EH (cell line): ENCODE measurements around the gene LTBR.
A peak's percentile ranks its signal among the peaks of the same experiment; 100 is the strongest.
"Not testable (repeated sequence)": the region's sequence is repeated elsewhere in the genome, so short reads cannot be mapped to it uniquely, and the experiment has no call there.

Experiments used
- DNase-seq: peaks from one replicate; pipeline ENCODE4 v3.0.0-alpha.2; 2015; ENCODE audit warnings: low read depth

LTBR gene

GRCh38 chr12:6425590-6426531 lies 41.9 kb downstream of the LTBR start:
- DNase-seq = no peak

- DNase-seq = no peak
Measured at GRCh38 chr12:6426882-6427671, 43.1 kb downstream of the LTBR start.

DNA sequence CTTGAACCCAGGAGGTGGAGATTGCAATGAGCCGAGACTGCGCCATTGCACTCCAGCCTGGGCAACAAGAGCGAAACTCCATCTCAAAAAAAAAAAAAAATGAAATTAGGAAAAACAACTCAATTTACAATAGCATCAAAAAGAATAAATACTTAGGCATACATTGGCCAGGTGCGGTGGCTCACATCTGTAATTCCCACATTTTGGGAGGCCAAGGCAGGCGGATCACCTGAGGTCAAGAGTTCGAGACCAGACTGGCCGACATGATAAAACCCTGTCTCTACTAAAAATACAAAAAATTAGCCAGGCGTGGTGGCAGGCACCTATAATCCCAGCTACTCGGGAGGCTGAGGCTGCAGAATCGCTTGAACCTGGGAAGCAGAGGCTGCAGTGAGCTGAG lies 43.8 kb downstream of the LTBR start:
- DNase-seq = not testable (repeated sequence)

DNA sequence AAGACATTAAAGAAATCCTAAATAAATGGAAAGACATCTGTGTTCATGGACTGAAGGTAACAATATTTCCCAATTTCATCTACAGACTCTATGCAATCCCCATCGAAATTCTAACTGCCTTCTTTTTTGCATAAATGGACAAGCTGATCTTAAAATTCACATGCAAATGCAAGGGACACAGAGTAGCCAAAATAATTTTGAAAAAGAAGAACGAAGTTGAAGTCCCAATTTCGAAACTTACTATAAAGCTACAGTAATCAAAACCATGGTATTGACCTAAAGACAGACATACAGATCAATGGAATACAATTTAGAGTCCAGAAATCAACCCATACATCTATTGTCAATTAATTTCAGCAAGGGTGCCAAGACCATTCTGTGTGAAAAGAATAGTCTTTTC lies 44.4 kb downstream of the LTBR start:
- DNase-seq = no peak

DNA sequence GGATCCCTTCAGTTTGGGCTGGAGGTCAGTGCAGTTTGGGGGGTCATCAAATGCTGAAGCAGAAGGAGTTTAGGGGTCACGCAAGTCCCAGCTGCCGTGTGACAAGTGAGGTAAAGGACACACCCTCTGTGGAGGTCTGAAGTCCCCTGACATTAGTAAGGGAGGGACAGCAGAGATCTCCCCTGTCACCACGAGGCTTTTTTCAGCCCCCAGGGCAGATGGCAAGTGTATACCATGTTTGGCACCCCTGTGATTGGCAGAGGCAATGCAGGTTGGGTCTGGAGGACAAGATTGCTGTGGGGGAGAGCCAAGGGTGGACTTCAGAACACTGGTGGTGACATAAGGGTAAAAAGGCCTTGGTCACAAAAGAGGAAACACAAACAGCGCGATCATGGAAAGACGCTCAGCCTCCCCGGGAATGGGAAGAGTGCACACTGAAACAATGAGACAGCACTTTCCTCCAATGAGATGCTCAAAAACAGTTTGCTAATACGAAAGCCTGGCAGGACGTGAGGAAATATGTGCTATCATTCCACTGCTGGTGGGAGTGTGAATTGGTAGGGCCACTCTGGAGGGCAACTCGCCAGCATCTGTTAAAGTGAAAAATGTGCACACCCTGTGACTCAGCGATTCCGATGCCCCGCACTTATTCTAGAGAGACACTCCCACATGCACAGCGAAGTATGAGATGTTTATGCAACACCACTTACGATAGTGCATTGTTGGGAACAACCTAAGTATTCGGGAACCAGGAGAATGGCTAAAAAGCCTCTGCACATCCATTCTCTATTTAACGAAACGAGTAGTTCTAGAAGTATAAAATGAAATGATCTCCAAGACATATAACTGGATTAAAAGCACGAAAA lies 46.4 kb downstream of the LTBR start:
- DNase-seq = peak; percentile 99

- DNase-seq = no peak
Measured at GRCh38 chr12:6432991-6433390, 49.0 kb downstream of the LTBR start.

GRCh38 chr12:6434205-6435140 lies 50.5 kb downstream of the LTBR start:
- DNase-seq = no peak

GRCh38 chr12:6435961-6436715 lies 52.2 kb downstream of the LTBR start:
- DNase-seq = no peak

DNA sequence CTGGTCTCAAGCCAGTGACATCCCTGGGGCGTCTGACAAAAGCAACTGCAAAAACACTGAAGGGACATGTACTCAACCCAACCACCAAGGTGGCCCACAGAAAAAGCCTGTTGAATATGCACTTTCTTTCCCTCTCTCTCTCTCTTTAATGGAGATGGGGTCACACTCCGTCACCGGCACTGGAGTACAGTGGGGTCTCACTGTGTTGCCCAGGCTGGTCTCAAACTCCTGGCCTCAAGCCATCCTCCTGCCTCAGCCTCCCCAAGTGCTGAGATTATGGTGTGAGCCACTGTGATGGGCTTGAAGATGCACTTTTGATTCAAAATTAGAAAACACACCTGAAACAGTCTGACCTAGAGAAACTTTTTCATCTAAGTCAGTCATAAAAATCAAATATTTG lies 53.6 kb downstream of the LTBR start:
- DNase-seq = no peak

- DNase-seq = no peak
Measured at GRCh38 chr12:6438345-6438744, 54.4 kb downstream of the LTBR start.

GRCh38 chr12:6440391-6440790 lies 56.4 kb downstream of the LTBR start:
- no peak for DNase-seq
